HFFc6 (cell line): ENCODE results near the gene AASDHPPT. TPM values are rescaled to one million over a fixed set of nuclear protein-coding genes. Genes with fewer than 3 reads are reported as not detected.

Source experiments
- DNase-seq: peaks from one replicate; pipeline ENCODE4 v3.0.0-alpha.2; 2018
- H3K27ac Mint-ChIP-seq: 2 replicates; pipeline ENCODE4 v1.8.0; 2020; ENCODE audit warnings: mild to moderate bottlenecking, mixed read lengths
- H3K27me3 Mint-ChIP-seq: 2 replicates; pipeline ENCODE4 v1.8.0; 2021; ENCODE audit warnings: mild to moderate bottlenecking, moderate library complexity, mixed read lengths; ENCODE audit not compliant: insufficient read depth
- H3K36me3 Mint-ChIP-seq: 2 replicates; pipeline ENCODE4 v1.8.0; 2021; ENCODE audit warnings: low read depth, mixed read lengths
- H3K4me1 Mint-ChIP-seq: 2 replicates; pipeline ENCODE4 v1.8.0; 2020; ENCODE audit warnings: low read depth, mixed read lengths
- H3K4me3 Mint-ChIP-seq: 2 replicates; pipeline ENCODE4 v1.8.0; 2020; ENCODE audit warnings: mild to moderate bottlenecking, moderate library complexity, mixed read lengths
- H3K9me3 Mint-ChIP-seq: 2 replicates; pipeline ENCODE4 v1.8.0; 2020; ENCODE audit warnings: mild to moderate bottlenecking, mixed read lengths
- total RNA-seq, 6 experiments: library from RNA; stranded (reverse); fragmentation: NEBNext Ultra II Directional; extraction: Animal tissue kit (Norgen Biotek cat#: 25700); gene quantifications; 2 replicates in 1 of 6; 3 replicates in 5 of 6; pipeline ENCODE4 v1.2.3, GENCODE V29; 2021
- TF ChIP-seq, protein P1 (sequence below): fragments of 200-600 bp; sonication (generic); IDR thresholded peaks from 2 replicates; pipeline ENCODE4 v1.5.0; 2021; ENCODE audit warnings: antibody characterized with exemption, mild to moderate bottlenecking

Gene AASDHPPT
- total RNA-seq, 6 experiments from 2014 or later, result 37.5 to 49.1 (median 41.0) TPM

DNA sequence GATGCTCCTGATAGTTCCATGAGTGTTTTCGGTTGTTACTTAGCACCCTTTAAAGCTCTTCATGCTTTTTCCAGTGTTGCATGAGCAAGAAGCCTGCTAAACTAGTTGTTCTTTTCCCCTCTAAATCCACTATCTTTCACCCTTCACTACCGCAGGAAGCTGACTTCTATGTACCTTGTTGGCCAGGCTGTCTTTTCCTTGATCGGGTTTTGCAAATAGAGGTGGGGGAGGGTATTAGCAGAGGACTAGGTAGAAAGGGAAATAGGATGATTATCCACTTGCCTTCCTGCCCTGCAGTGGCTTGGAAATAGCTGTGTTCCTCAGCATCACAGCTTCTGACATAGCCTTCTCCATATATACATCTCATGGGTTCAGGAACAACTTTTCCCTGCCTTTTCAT lies 23.9 kb downstream of the AASDHPPT start:
- Mint-ChIP-seq H3K27ac (no peak overlapping the region), H3K9me3 (no peaks in the 10 kb centered on the region), H3K4me1 (peaks cover 10% of the 10 kb centered on the region), H3K36me3 (peaks cover 15% of the 10 kb centered on the region), H3K4me3 (no peak overlapping the region), H3K27me3 (no peaks in the 10 kb centered on the region)
- TF ChIP-seq, protein P1, sequence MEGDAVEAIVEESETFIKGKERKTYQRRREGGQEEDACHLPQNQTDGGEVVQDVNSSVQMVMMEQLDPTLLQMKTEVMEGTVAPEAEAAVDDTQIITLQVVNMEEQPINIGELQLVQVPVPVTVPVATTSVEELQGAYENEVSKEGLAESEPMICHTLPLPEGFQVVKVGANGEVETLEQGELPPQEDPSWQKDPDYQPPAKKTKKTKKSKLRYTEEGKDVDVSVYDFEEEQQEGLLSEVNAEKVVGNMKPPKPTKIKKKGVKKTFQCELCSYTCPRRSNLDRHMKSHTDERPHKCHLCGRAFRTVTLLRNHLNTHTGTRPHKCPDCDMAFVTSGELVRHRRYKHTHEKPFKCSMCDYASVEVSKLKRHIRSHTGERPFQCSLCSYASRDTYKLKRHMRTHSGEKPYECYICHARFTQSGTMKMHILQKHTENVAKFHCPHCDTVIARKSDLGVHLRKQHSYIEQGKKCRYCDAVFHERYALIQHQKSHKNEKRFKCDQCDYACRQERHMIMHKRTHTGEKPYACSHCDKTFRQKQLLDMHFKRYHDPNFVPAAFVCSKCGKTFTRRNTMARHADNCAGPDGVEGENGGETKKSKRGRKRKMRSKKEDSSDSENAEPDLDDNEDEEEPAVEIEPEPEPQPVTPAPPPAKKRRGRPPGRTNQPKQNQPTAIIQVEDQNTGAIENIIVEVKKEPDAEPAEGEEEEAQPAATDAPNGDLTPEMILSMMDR, result no peak
- DNase-seq, result no peak

DNA sequence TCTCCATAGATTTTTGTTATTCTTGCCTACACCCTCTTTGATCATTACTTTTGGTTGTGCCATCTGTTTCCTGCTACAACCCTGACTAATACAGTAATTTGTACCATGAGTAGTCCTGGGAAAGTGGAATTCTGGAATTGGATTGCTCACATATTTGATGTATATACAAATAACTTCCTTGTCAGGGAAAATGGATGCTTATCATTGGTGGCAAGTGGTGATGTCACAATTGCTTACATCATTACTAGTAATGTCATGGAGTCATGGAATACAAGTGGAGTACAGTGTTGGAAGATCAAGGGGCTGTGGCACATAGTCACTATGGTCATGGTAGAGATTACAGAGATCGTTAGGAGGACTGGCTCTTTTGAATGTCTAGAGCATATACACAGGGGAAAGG lies 24.4 kb downstream of the AASDHPPT start:
- peaks cover 10% of the 10 kb centered on the region for H3K4me1 Mint-ChIP-seq
- peaks cover 11% of the 10 kb centered on the region for H3K36me3 Mint-ChIP-seq
- H3K27ac Mint-ChIP-seq, result no peak overlapping the region
- TF ChIP-seq, protein P1, result no peak
- no peaks in the 10 kb centered on the region for H3K9me3 Mint-ChIP-seq
- H3K27me3 Mint-ChIP-seq, result no peaks in the 10 kb centered on the region
- no peak overlapping the region for H3K4me3 Mint-ChIP-seq
- peak; percentile 56 for DNase-seq

DNA sequence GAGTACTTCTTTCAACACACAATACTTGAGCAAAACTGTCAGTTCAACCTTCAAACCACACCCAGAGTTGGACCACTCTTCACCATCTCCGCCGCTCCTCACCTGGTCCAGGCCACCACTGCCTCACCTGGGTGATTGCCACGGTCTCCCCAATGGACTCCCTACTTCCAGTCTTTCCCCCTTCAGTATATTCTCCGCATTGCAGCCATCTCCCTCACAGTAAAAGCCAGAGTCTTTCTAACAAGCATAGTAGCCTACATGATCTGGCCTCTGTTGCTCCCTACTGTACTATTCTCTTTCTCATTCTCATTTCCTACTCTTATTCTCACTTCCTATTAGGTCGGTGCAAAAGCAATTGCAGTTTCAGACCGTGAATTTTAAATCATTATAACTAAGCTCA lies 28.5 kb downstream of the AASDHPPT start:
- peaks cover 10% of the 10 kb centered on the region for H3K4me1 Mint-ChIP-seq
- no peak overlapping the region for H3K27ac Mint-ChIP-seq
- no peaks in the 10 kb centered on the region for H3K9me3 Mint-ChIP-seq
- no peaks in the 10 kb centered on the region; the same call in none of the 2 replicates for H3K27me3 Mint-ChIP-seq
- DNase-seq, result no peak
- TF ChIP-seq, protein P1, result no peak
- no peak overlapping the region for H3K4me3 Mint-ChIP-seq
- no peaks in the 10 kb centered on the region for H3K36me3 Mint-ChIP-seq

DNA sequence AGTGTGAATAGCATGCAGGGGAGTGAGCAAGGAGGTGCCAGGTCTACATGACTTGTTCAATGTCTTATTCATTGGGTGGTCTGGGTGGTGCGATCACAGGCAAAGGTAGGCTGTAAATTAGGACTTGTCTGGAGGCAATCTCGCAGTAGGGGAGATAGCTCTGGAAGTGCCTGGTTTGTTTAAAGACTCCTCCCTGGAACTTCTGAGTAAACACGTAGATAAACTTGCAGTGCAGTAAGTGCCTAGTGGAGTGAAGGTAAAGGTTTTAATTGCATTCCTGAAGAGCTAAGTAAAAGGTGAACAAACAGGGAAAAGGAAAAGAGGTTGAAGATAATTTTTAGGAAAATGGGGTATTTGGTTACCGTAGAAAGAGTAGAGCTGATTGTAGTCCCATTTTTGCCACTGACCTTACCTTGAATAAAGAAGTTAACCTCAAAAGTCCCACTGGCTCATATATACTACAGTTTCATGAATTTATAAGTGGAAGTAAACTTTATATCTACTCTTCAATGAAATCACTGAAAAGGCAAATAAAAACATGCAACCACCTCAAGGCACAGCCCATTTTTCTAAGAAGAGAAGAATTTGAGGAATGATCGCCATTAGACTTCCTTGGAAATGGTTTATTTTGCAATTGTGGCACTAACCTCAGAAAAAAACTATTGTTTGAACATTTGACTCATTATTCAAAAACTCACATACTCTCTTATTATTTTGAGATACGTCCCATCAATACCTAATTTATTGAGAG lies 44.3 kb downstream of the AASDHPPT start:
- no peaks in the 10 kb centered on the region for H3K27me3 Mint-ChIP-seq
- H3K27ac Mint-ChIP-seq, result no peak overlapping the region
- DNase-seq, result no peak
- H3K4me3 Mint-ChIP-seq, result no peak overlapping the region
- H3K4me1 Mint-ChIP-seq, result no peaks in the 10 kb centered on the region; the same call in 1 of the 2 replicates
- TF ChIP-seq, protein P1, result no peak
- no peaks in the 10 kb centered on the region for H3K9me3 Mint-ChIP-seq
- H3K36me3 Mint-ChIP-seq, result no peaks in the 10 kb centered on the region

DNA sequence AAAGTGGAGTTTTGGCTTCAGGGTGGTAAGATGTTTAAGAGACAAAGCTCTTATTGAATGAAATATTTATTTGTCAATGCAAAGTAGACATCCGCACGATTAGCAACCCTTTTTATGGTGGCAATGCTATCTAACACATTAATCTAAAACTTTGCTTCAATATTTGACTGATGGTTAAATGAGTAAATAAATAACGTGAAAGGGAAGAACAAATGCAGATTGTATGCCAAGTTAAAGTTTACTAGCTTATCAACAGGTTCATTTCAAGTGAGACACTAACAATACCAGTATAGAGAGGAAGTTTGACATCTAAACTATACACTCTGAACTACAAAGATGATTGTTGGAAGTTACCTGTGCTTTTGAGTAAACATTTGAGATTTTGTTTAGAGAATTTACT lies 50.1 kb downstream of the AASDHPPT start:
- H3K27ac Mint-ChIP-seq, result no peak overlapping the region
- TF ChIP-seq, protein P1, result no peak
- H3K36me3 Mint-ChIP-seq, result no peaks in the 10 kb centered on the region
- no peaks in the 10 kb centered on the region for H3K9me3 Mint-ChIP-seq
- H3K4me3 Mint-ChIP-seq, result no peak overlapping the region
- DNase-seq, result no peak
- H3K4me1 Mint-ChIP-seq, result no peaks in the 10 kb centered on the region
- peaks cover 9% of the 10 kb centered on the region for H3K27me3 Mint-ChIP-seq
